Ovary (tissue), 9 donors: ENCODE results near the gene ACTR1A. TPM values are rescaled to one million over a fixed set of nuclear protein-coding genes. Genes with fewer than 3 reads are reported as not detected.
"Not testable (repeated sequence)": the region's sequence is repeated elsewhere in the genome, so short reads cannot be mapped to it uniquely, and the experiment has no call there.

ENCODE experiments used
- DNase-seq, 5 donors: peaks; one replicate each; pipeline ENCODE4 v3.0.0-alpha.2; 2019 to 2020
- H3K27ac ChIP-seq, 2 donors: fragments of 200-600 bp; one replicate each; pipeline versions ENCODE4 v1.5.1 to v1.8.0; 2019 to 2022
- H3K27me3 ChIP-seq: fragments of 200-600 bp; one replicate; pipeline ENCODE4 v1.8.0; 2022
- H3K36me3 ChIP-seq: fragments of 200-600 bp; sonication (generic); one replicate; pipeline ENCODE4 v1.5.1; 2019
- H3K4me1 ChIP-seq: one replicate; pipeline ENCODE4 v1.8.1; 2013; ENCODE audit warnings: mild to moderate bottlenecking, moderate library complexity; ENCODE audit not compliant: insufficient read depth
- H3K4me3 ChIP-seq: fragments of 200-600 bp; sonication (generic); one replicate; pipeline ENCODE4 v1.5.1; 2017
- H3K9me3 ChIP-seq, 2 donors: fragments of 200-600 bp in 1 of 2; sonication (generic) in 1 of 2; one replicate each; pipeline versions ENCODE4 v1.5.1 to v1.8.1; 2013 to 2019; ENCODE audit warnings: mild to moderate bottlenecking in 1 of 2, moderate library complexity in 1 of 2
- CTCF ChIP-seq, 3 donors: fragments of 450-650 bp in 2 of 3; fragments of 200-600 bp in 1 of 3; IDR thresholded peaks; one replicate each; pipeline versions ENCODE4 v1.5.1 to v1.8.0; 2016 to 2022; ENCODE audit warnings: antibody characterized with exemption in 3 of 3, mild to moderate bottlenecking in 1 of 3
- EP300 ChIP-seq: sonication (generic); formaldehyde crosslinking; IDR thresholded peaks from one replicate; pipeline ENCODE4 v1.6.1; 2017; ENCODE audit warnings: antibody characterized with exemption
- POLR2A ChIP-seq: fragments of 450-650 bp; IDR thresholded peaks from one replicate; pipeline ENCODE4 v1.6.1; 2017; ENCODE audit warnings: antibody characterized with exemption, mild to moderate bottlenecking, moderate library complexity
- WGBS, 3 donors: extraction: QIAGEN DNeasy Blood & Tissue Kit in 1 of 3; methylation state at CpG; one replicate each; pipeline versions ENCODE4 v1.1.5 to v1.1.7; 2013 to 2017; 5-methylcytosine and 5-hydroxymethylcytosine counted together
- intact Hi-C, 4 donors: fragments of 100-400 bp; cut with DNase I; formaldehyde crosslinking; loops; one replicate each; pipeline versions ENCODE4 v1.11.0 to v1.15.1; 2022 to 2023
- polyA plus RNA-seq, 2 donors: library from polyadenylated mRNA; stranded (reverse); fragments of 200-250 nt in 1 of 2; fragments of 350-450 nt in 1 of 2; fragmentation: Illumina TruSeq in 1 of 2; extraction: RNeasy Lipid Tissue Mini Kit (QIAGEN cat#74804) in 1 of 2; gene quantifications; one replicate each; pipeline ENCODE4 v1.2.3, GENCODE V29; 2013 to 2014
- total RNA-seq, 7 donors: library from RNA; depleted of rRNA in 2 of 7; stranded (reverse); fragments of >200 nt in 2 of 7; fragmentation: NEBNext Ultra II Directional in 3 of 7; extraction: Animal tissue kit (Norgen Biotek cat#: 25700) in 3 of 7; gene quantifications; one replicate each; pipeline versions ENCODE4 v1.1.0 to v1.2.4, GENCODE V29; 2016 to 2023
- donor health status: DM: no; HTN: no; CAD: no; lungs with moderate emphysema.
- donor health status: DM: no; HTN: no; CAD: no.
- donor health status: Bipolar disorder and iron deficiency.
- donor health status: DM: yes; HTN: yes; CAD: no.
- donor health status: DM: no; HTN: no; CAD: no.
- donor health status: DM: yes; HTN: yes; CAD: no.

Gene ACTR1A
- total and polyA plus RNA-seq, 9 donors, result 38.0 to 83.6 (median 60.1) TPM

GRCh38 chr10:102460836-102461186, 41.7 kb downstream of the ACTR1A start:
- H3K4me3 ChIP-seq, result peak overlapping the region; percentile 51
- intact Hi-C loops, result no loop called here
- peaks cover 4% of the 10 kb centered on the region for H3K4me1 ChIP-seq
- no peaks in the 10 kb centered on the region for H3K27me3 ChIP-seq
- H3K9me3 ChIP-seq, result no peaks in the 10 kb centered on the region
- no peaks in the 10 kb centered on the region for H3K36me3 ChIP-seq
- H3K27ac ChIP-seq, result no peak overlapping the region
- WGBS, 3 donors, result 15 to 30% (median 19%) methylated on average over 8 of the region's 8 CpGs
- DNase-seq, result no peak
- no peak for TF ChIP-seq POLR2A

GRCh38 chr10:102458656-102459055, 43.9 kb downstream of the ACTR1A start:
- Histone ChIP-seq H3K9me3 (no peaks in the 10 kb centered on the region), H3K4me3 (no peak overlapping the region), H3K36me3 (no peaks in the 10 kb centered on the region), H3K4me1 (peaks cover 4% of the 10 kb centered on the region), H3K27ac (no peak overlapping the region), H3K27me3 (no peaks in the 10 kb centered on the region)
- 64 to 80% (median 76%) methylated on average over 4 of the region's 4 CpGs for WGBS, 3 donors
- no peak for DNase-seq
- intact Hi-C loops, result no loop called here
- TF ChIP-seq POLR2A (no peak), EP300 (no peak), CTCF (IDR thresholded peaks at IDR 0.05) (no peak)

GRCh38 chr10:102457591-102458150, 44.8 kb downstream of the ACTR1A start:
- H3K36me3 ChIP-seq, result no peaks in the 10 kb centered on the region
- no peak for TF ChIP-seq POLR2A
- no peak for TF ChIP-seq EP300
- no peak for TF ChIP-seq CTCF (IDR thresholded peaks at IDR 0.05)
- H3K4me1 ChIP-seq, result peaks cover 4% of the 10 kb centered on the region
- WGBS, 3 donors, result 63 to 74% (median 67%) methylated on average over 9 of the region's 9 CpGs
- DNase-seq, result no peak
- no peaks in the 10 kb centered on the region for H3K27me3 ChIP-seq
- H3K27ac ChIP-seq, result no peak overlapping the region
- H3K9me3 ChIP-seq, result no peaks in the 10 kb centered on the region
- no peak overlapping the region for H3K4me3 ChIP-seq
- intact Hi-C loops, result no loop called here

- WGBS, 3 donors, result 81 to 90% (median 85%) methylated on average over 7 of the region's 7 CpGs
Observed at GRCh38 chr10:102455893-102456471, 46.5 kb downstream of the ACTR1A start.

GRCh38 chr10:102454662-102455487, 47.6 kb downstream of the ACTR1A start:
- H3K4me3 ChIP-seq, intact Hi-C loops, DNase-seq, H3K36me3 ChIP-seq, H3K9me3 ChIP-seq, H3K27ac ChIP-seq, H3K27me3 ChIP-seq, H3K4me1 ChIP-seq: not testable (repeated sequence)
- 72 to 80% (median 76%) methylated on average over 13 of the region's 13 CpGs for WGBS, 3 donors

More at GRCh38 chr10:102455893-102456471, 46.5 kb downstream of the ACTR1A start:
- Histone ChIP-seq H3K4me1 (peaks cover 7% of the 10 kb centered on the region), H3K36me3 (no peaks in the 10 kb centered on the region), H3K9me3 (no peaks in the 10 kb centered on the region), H3K27me3 (no peaks in the 10 kb centered on the region), H3K4me3 (no peak overlapping the region), H3K27ac (no peak overlapping the region)
- TF ChIP-seq EP300, result no peak
- TF ChIP-seq CTCF (IDR thresholded peaks at IDR 0.05), result no peak
- no peak for TF ChIP-seq POLR2A
- no peak for DNase-seq
- intact Hi-C loops, result no loop called here
